Measurements from ENCODE around the gene RUNX1. TPM values are rescaled to one million over a fixed set of nuclear protein-coding genes. Genes with fewer than 3 reads are reported as not detected.

Gene RUNX1
- total RNA-seq, 2 donors from 2014 or later = 23.0 to 25.8 TPM

- DNase-seq (ENCODE audit: low spot score) = no peak
- Histone ChIP-seq H3K4me3 (no peak overlapping the region), H3K27me3 (replicated peaks; ENCODE audit: insufficient read depth) (no peaks in the 10 kb centered on the region), H3K27ac (no peak overlapping the region), H3K36me3 (no peaks in the 10 kb centered on the region), H3K9me3 (no peaks in the 10 kb centered on the region), H3K4me1 (replicated peaks) (no peaks in the 10 kb centered on the region)
- intact Hi-C loops (cut with DNase I) = no loop called here
- no peak for TF ChIP-seq POLR2AphosphoS5 (IDR thresholded peaks at IDR 0.05)
- no peak for TF ChIP-seq CTCF (IDR thresholded peaks at IDR 0.05)
- no peak for TF ChIP-seq POLR2A (IDR thresholded peaks at IDR 0.05)
- WGBS = 54% methylated on average over 2 of the region's 2 CpGs
Measured at GRCh38 chr21:34897828-34898227, 151.3 kb downstream of the RUNX1 start.

- DNase-seq (ENCODE audit: low spot score) = no peak
- no peaks in the 10 kb centered on the region for H3K9me3 ChIP-seq
- H3K4me1 ChIP-seq (replicated peaks) = no peaks in the 10 kb centered on the region
- no peaks in the 10 kb centered on the region for H3K36me3 ChIP-seq
- intact Hi-C loops (cut with DNase I) = loop anchor here (5.0 kb wide), 4 partner anchors 158 to 1138 kb away; no protein-coding TSS in a partner anchor
- H3K4me3 ChIP-seq = no peak overlapping the region
- TF ChIP-seq CTCF (IDR thresholded peaks at IDR 0.05) (no peak), POLR2AphosphoS5 (IDR thresholded peaks at IDR 0.05) (no peak), POLR2A (IDR thresholded peaks at IDR 0.05) (no peak)
- no peaks in the 10 kb centered on the region for H3K27me3 ChIP-seq (replicated peaks; ENCODE audit: insufficient read depth)
- H3K27ac ChIP-seq = no peak overlapping the region
- 82% methylated on average over 1 of the region's 1 CpG for WGBS
Measured at GRCh38 chr21:34894401-34894800, 154.7 kb downstream of the RUNX1 start.

GRCh38 chr21:34892209-34892608, 156.9 kb downstream of the RUNX1 start:
- no peak overlapping the region for H3K4me3 ChIP-seq
- H3K27ac ChIP-seq = no peak overlapping the region
- TF ChIP-seq POLR2AphosphoS5 (IDR thresholded peaks at IDR 0.05) (no peak), CTCF (IDR thresholded peaks at IDR 0.05) (no peak), POLR2A (IDR thresholded peaks at IDR 0.05) (no peak)
- no peaks in the 10 kb centered on the region for H3K27me3 ChIP-seq (replicated peaks; ENCODE audit: insufficient read depth)
- H3K36me3 ChIP-seq = no peaks in the 10 kb centered on the region
- no peaks in the 10 kb centered on the region for H3K4me1 ChIP-seq (replicated peaks)
- DNase-seq (ENCODE audit: low spot score) = no peak
- no peaks in the 10 kb centered on the region for H3K9me3 ChIP-seq
- intact Hi-C loops (cut with DNase I) = loop anchor here (5.0 kb wide), 4 partner anchors 160 to 1140 kb away; no protein-coding TSS in a partner anchor

GRCh38 chr21:34891613-34891943, 157.5 kb downstream of the RUNX1 start:
- intact Hi-C loops (cut with DNase I) = loop anchor here (2.0 to 5.0 kb wide), 5 partner anchors 161 to 1141 kb away; no protein-coding TSS in a partner anchor
- DNase-seq (ENCODE audit: low spot score) = no peak
- Histone ChIP-seq H3K27me3 (replicated peaks; ENCODE audit: insufficient read depth) (no peaks in the 10 kb centered on the region), H3K4me3 (no peak overlapping the region), H3K36me3 (no peaks in the 10 kb centered on the region), H3K27ac (no peak overlapping the region), H3K4me1 (replicated peaks) (no peaks in the 10 kb centered on the region), H3K9me3 (no peaks in the 10 kb centered on the region)
- WGBS = 37% methylated on average over 8 of the region's 8 CpGs
- TF ChIP-seq CTCF (IDR thresholded peaks at IDR 0.05) (no peak), POLR2AphosphoS5 (IDR thresholded peaks at IDR 0.05) (no peak), POLR2A (IDR thresholded peaks at IDR 0.05) (no peak)
